Activated CD4-positive, CD25-positive, alpha-beta regulatory T cell treated with anti-CD3 and anti-CD28 coated beads, Interleukin-2, amount 50 U/mL, for 72 hours (primary cell): ENCODE data around the gene UGGT1.

Source experiments
- DNase-seq: peaks from one replicate; pipeline ENCODE4 v3.0.0; 2021

The UGGT1 gene

GRCh38 chr2:128227862-128228261 is 136.9 kb downstream of the UGGT1 start:
- DNase-seq = no peak

GRCh38 chr2:128228894-128229293 is 137.9 kb downstream of the UGGT1 start:
- no peak for DNase-seq

GRCh38 chr2:128232965-128233789 is 142.2 kb downstream of the UGGT1 start:
- peak; percentile 86 for DNase-seq

GRCh38 chr2:128233790-128234395 is 142.9 kb downstream of the UGGT1 start:
- no peak for DNase-seq

- no peak for DNase-seq
These were observed 143.6 kb downstream of the UGGT1 start for GRCh38 chr2:128234613-128235012.

- DNase-seq = no peak
These were observed 144.6 kb downstream of the UGGT1 start for GRCh38 chr2:128235581-128235980.

- DNase-seq = no peak
These were observed 145.6 kb downstream of the UGGT1 start for GRCh38 chr2:128236491-128237035.

- no peak for DNase-seq
These were observed 146.1 kb downstream of the UGGT1 start for GRCh38 chr2:128237081-128237534.

- DNase-seq = no peak
These were observed 147.1 kb downstream of the UGGT1 start for GRCh38 chr2:128237911-128238697.

GRCh38 chr2:128241896-128242295 is 150.9 kb downstream of the UGGT1 start:
- DNase-seq = no peak
